Cardiac muscle cell (in vitro differentiated cells and primary cell): ENCODE measurements around the gene TNFSF13B. TPM values are rescaled to one million over a fixed set of nuclear protein-coding genes. Genes with fewer than 3 reads are reported as not detected.

Experiments
- DNase-seq, 2 donors: peaks; one replicate each; pipeline versions ENCODE4 v3.0.0 to v3.0.0-alpha.2; 2010 to 2017; ENCODE audit warnings: low read depth in 1 of 2, low spot score in 1 of 2
- H3K27ac ChIP-seq: fragments of 200-600 bp; sonication (generic); 2 replicates; pipeline ENCODE4 v1.5.1; 2016
- H3K27me3 ChIP-seq: fragments of 200-600 bp; sonication (generic); 2 replicates; pipeline ENCODE4 v1.6.0; 2016; ENCODE audit warnings: control low read depth
- H3K36me3 ChIP-seq: fragments of 200-600 bp; sonication (generic); 2 replicates; pipeline ENCODE4 v1.5.1; 2016; ENCODE audit warnings: control low read depth
- H3K4me1 ChIP-seq: fragments of 200-600 bp; sonication (generic); 2 replicates; pipeline ENCODE4 v1.8.1; 2017; ENCODE audit warnings: low read depth, mild to moderate bottlenecking, mixed run types
- H3K4me3 ChIP-seq: fragments of 200-600 bp; sonication (generic); 2 replicates; pipeline ENCODE4 v1.5.1; 2016; ENCODE audit warnings: mild to moderate bottlenecking
- H3K9me3 ChIP-seq: fragments of 200-600 bp; sonication (generic); 2 replicates; pipeline ENCODE4 v1.5.1; 2017; ENCODE audit warnings: low read depth, mild to moderate bottlenecking, control low read depth
- polyA plus RNA-seq: library from polyadenylated mRNA; unstranded; fragments of >200 nt; fragmentation: Nextera tagmentation; extraction: Ambion mirVana; gene quantifications from 2 replicates; pipeline ENCODE4 v1.2.1, GENCODE V29; 2016
- total RNA-seq: library from RNA; depleted of rRNA; stranded (reverse); fragments of >200 nt; gene quantifications from 2 replicates; pipeline ENCODE4 v1.2.3, GENCODE V29; 2016
- TF ChIP-seq, protein P1 (sequence below): IDR thresholded peaks from 2 replicates; pipeline ENCODE4 v1.5.1; 2012; ENCODE audit warnings: low read depth, mild to moderate bottlenecking, low read length

The TNFSF13B gene
- total and polyA plus RNA-seq, 2 experiments from 2014 or later = 0.56 to 0.69 TPM

DNA sequence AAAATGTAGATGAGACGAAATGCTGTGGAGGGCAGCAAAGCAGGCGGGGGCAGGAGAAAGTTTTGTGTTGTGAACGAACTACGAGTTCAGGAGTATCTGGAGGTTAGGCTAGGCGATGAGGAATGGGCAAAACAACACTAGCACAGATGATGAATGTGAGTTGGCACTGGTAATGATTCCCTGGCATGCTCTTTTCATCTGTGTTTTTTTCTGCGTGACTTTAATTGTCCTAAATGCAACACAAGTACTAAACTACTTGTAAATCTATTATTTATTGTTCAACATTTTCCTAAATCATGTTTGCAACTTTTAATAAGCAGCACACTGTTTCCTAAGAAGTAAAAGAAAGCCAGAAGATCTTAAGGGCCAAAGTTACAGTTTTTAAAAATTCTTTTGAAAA lies 19.2 kb downstream of the TNFSF13B start:
- H3K36me3 ChIP-seq = no peaks in the 10 kb centered on the region
- TF ChIP-seq, protein P1, sequence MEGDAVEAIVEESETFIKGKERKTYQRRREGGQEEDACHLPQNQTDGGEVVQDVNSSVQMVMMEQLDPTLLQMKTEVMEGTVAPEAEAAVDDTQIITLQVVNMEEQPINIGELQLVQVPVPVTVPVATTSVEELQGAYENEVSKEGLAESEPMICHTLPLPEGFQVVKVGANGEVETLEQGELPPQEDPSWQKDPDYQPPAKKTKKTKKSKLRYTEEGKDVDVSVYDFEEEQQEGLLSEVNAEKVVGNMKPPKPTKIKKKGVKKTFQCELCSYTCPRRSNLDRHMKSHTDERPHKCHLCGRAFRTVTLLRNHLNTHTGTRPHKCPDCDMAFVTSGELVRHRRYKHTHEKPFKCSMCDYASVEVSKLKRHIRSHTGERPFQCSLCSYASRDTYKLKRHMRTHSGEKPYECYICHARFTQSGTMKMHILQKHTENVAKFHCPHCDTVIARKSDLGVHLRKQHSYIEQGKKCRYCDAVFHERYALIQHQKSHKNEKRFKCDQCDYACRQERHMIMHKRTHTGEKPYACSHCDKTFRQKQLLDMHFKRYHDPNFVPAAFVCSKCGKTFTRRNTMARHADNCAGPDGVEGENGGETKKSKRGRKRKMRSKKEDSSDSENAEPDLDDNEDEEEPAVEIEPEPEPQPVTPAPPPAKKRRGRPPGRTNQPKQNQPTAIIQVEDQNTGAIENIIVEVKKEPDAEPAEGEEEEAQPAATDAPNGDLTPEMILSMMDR = no peak
- H3K9me3 ChIP-seq = no peaks in the 10 kb centered on the region
- no peaks in the 10 kb centered on the region for H3K4me1 ChIP-seq
- no peaks in the 10 kb centered on the region for H3K27me3 ChIP-seq
- no peak overlapping the region for H3K27ac ChIP-seq
- DNase-seq = no peak
- H3K4me3 ChIP-seq = no peak overlapping the region

DNA sequence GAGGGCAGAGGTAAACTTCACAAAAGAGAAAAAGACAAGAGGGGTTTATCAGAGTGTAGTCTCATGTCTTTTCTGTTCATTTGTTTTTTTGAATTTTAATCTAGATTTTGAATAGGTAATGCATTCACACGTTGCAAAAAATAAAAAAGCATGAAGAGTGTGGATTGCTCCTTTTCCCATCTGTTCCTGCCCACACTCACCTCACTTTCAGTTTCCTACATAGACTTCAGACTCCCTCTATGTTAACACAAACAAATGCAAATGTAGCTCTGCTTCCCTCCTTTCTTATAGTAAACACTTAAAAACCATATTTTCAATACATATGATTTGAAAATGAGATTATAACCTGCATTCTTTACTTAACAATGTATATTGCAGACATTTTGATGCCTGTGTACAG lies 20.3 kb downstream of the TNFSF13B start:
- Histone ChIP-seq H3K27ac (no peak overlapping the region), H3K36me3 (no peaks in the 10 kb centered on the region)
- TF ChIP-seq, protein P1 = no peak

GRCh38 chr13:108297114-108297513 lies 27.6 kb downstream of the TNFSF13B start:
- TF ChIP-seq, protein P1 = no peak
- no peak for DNase-seq
- H3K27ac ChIP-seq = no peak overlapping the region
- no peaks in the 10 kb centered on the region for H3K27me3 ChIP-seq
- H3K4me1 ChIP-seq = no peaks in the 10 kb centered on the region
- peaks cover 4% of the 10 kb centered on the region for H3K9me3 ChIP-seq
- no peaks in the 10 kb centered on the region for H3K36me3 ChIP-seq
- no peak overlapping the region for H3K4me3 ChIP-seq

More for the DNA sequence above, 20.3 kb downstream of the TNFSF13B start:
- DNase-seq = no peak
- H3K9me3 ChIP-seq = no peaks in the 10 kb centered on the region
- no peak overlapping the region for H3K4me3 ChIP-seq
- H3K4me1 ChIP-seq = no peaks in the 10 kb centered on the region
- H3K27me3 ChIP-seq = no peaks in the 10 kb centered on the region

GRCh38 chr13:108302279-108302678 lies 32.8 kb downstream of the TNFSF13B start:
- H3K4me1 ChIP-seq = no peaks in the 10 kb centered on the region
- no peaks in the 10 kb centered on the region for H3K9me3 ChIP-seq
- H3K36me3 ChIP-seq = no peaks in the 10 kb centered on the region
- H3K4me3 ChIP-seq = no peak overlapping the region
- no peak for DNase-seq
- H3K27ac ChIP-seq = no peak overlapping the region
- H3K27me3 ChIP-seq = no peaks in the 10 kb centered on the region
- TF ChIP-seq, protein P1 = no peak

DNA sequence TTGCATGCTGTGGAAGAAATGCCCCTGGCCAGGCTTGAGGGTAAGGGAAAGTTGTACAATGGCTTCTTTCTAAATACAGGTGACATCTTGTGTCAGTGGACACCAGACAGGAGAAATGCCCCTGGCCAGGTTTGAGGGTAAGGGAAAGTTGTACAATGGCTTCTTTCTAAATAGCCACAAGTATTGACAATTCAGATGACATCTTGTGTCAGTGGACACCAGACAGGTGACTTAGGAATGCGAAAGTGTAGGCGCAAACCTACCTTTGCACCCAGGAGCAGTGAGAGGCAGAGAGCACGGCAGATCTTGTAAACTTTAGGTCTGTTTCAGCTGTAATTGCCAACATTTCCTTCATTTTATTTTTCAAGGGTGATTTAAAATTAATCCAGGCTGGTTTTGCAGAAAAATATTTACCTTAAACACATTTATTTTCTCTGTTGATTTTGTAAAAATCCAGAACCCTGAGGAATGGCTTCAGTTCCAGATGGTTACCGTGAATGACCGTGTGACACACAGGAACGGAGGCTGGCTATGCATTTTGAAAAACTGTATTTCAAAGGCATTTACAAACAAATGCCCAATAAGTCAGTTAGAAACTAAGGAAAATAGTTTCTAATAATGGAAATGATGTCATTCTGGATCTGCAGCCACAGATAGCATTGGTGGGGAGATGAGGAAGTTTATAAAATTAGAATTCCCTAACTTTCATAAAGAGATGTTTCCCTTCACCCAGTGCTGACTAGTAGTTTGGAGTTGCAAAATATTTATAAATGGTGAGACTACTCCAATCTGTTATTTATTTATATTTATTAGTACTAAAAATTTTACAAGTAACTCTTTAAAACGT lies 34.9 kb downstream of the TNFSF13B start:
- TF ChIP-seq, protein P1 = no peak

More for the DNA sequence above, 34.9 kb downstream of the TNFSF13B start:
- Histone ChIP-seq H3K27me3 (no peaks in the 10 kb centered on the region), H3K27ac (no peak overlapping the region), H3K9me3 (no peaks in the 10 kb centered on the region), H3K36me3 (no peaks in the 10 kb centered on the region), H3K4me1 (no peaks in the 10 kb centered on the region), H3K4me3 (no peak overlapping the region)
- DNase-seq = no peak
